PC-9 (cell line): ENCODE results near the gene SNX25. TPM values are rescaled to one million over a fixed set of nuclear protein-coding genes. Genes with fewer than 3 reads are reported as not detected.

ENCODE experiments used
- BruUV-seq: library from RNA; stranded (reverse); fragments of 400-500 nt; replicated peaks from 2 replicates; lab custom pipeline; 2021; lab: Mats Ljungman, UMichigan
- CTCF ChIA-PET: fragments of 300-600 bp; sonication (Branson Sonifier 250); formaldehyde crosslinking; loops from one replicate; lab custom pipeline; 2022; ENCODE audit warnings: antibody characterized with exemption; lab: Charles Lee
- POLR2A ChIA-PET: fragments of 300-600 bp; sonication (Branson Sonifier 250); formaldehyde crosslinking; loops from one replicate; lab custom pipeline; 2022; ENCODE audit warnings: antibody characterized with exemption; ENCODE audit not compliant: unreplicated experiment; lab: Charles Lee
- DNase-seq, 2 experiments: peaks; one replicate each; pipeline versions ENCODE4 v3.0.0 to v3.0.0-alpha.2; 2015 to 2022; ENCODE audit warnings: mixed read lengths in 1 of 2
- H2AFZ ChIP-seq: fragments of 200-600 bp; sonication (generic); 2 replicates; pipeline ENCODE4 v1.8.1; 2017; ENCODE audit warnings: antibody characterized with exemption
- H3F3A ChIP-seq: fragments of 200-600 bp; sonication (generic); 2 replicates; pipeline ENCODE4 v1.8.1; 2017; ENCODE audit warnings: antibody characterized with exemption, mild to moderate bottlenecking, low read depth; ENCODE audit not compliant: insufficient read depth
- H3K27ac ChIP-seq: fragments of 200-600 bp; sonication (generic); 2 replicates; pipeline ENCODE4 v1.6.1; 2016; ENCODE audit warnings: mixed run types
- H3K27me3 ChIP-seq: fragments of 200-600 bp; sonication (generic); 2 replicates; pipeline ENCODE4 v1.6.1; 2016; ENCODE audit warnings: low read depth, mixed run types; ENCODE audit not compliant: insufficient read depth
- H3K36me3 ChIP-seq: fragments of 200-600 bp; sonication (generic); 2 replicates; pipeline ENCODE4 v1.6.1; 2016; ENCODE audit warnings: low read depth, mixed run types
- H3K4me1 ChIP-seq: fragments of 200-600 bp; sonication (generic); replicated peaks from 2 replicates; pipeline ENCODE4 v1.6.1; 2016; ENCODE audit warnings: mixed run types; ENCODE audit not compliant: insufficient read depth
- H3K4me2 ChIP-seq: fragments of 200-600 bp; sonication (generic); 2 replicates; pipeline ENCODE4 v1.6.1; 2017; ENCODE audit warnings: mixed run types
- H3K4me3 ChIP-seq: fragments of 200-600 bp; sonication (generic); 2 replicates; pipeline ENCODE4 v1.6.1; 2016; ENCODE audit warnings: mixed run types
- H3K79me2 ChIP-seq: fragments of 200-600 bp; sonication (generic); 2 replicates; pipeline ENCODE4 v1.6.1; 2017; ENCODE audit warnings: low read depth, mixed run types
- H3K9me2 ChIP-seq: fragments of 200-600 bp; sonication (generic); 2 replicates; pipeline ENCODE4 v1.8.1; 2017; ENCODE audit warnings: mild to moderate bottlenecking; ENCODE audit not compliant: insufficient read depth
- H3K9me3 ChIP-seq: fragments of 200-600 bp; sonication (generic); 2 replicates; pipeline ENCODE4 v1.8.1; 2016; ENCODE audit warnings: low read depth; ENCODE audit not compliant: insufficient read depth
- H4K20me1 ChIP-seq: fragments of 200-600 bp; sonication (generic); 2 replicates; pipeline ENCODE4 v1.8.1; 2017; ENCODE audit not compliant: insufficient read depth
- EZH2 ChIP-seq: fragments of 200-600 bp; sonication (generic); IDR thresholded peaks from 2 replicates; pipeline ENCODE4 v1.8.0; 2017; ENCODE audit warnings: antibody characterized with exemption, low read depth
- intact Hi-C: fragments of 100-400 bp; cut with micrococcal nuclease; formaldehyde crosslinking; loops from one replicate; pipeline ENCODE4 v1.10.0; 2022; ENCODE audit not compliant: unreplicated experiment
- total RNA-seq: library from RNA; stranded (reverse); gene quantifications from 2 replicates; pipeline ENCODE4 v1.2.3, GENCODE V29; 2021
- TF ChIP-seq, protein P1 (sequence below): fragments of 200-600 bp; sonication (generic); conservative IDR thresholded peaks from 2 replicates; pipeline ENCODE4 v1.6.1; 2017; ENCODE audit warnings: mixed run types, antibody characterized with exemption, mild to moderate bottlenecking, moderate library complexity

SNX25 gene
- total RNA-seq, 1 experiment from 2014 or later: 18.0 TPM

DNA sequence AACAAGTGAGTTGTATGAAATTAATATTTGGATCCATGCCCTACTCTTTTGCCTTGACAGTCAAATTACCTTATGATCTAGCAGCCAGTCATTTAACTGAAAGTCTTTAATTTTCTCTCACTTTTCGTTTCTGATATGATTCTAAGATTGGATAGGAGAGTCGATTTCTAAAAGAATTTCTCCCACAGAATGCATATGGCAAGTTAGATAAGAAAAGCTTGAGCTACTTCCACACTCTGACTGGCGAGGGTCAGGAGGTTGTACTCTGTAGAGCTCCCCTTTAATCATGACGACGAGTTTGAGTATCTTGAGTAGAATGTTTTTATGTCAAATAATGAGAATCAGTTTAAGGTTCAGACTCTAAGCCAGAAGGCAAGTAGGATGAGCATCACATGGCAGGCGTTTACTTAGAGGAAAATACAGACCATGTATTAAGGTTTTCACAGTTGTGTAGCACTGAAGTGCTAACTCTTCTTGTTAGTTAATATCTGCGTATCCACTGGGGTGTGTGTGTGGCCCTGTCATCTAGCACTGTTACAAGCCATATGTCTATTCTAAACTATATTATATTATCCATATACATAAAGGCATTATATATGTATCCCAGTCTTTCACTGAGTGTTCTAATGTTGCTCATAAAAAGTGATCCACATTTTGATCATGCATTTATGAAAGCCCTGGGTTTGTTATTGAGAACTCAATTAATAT, 148.5 kb downstream of the SNX25 start:
- no peak overlapping the region for H3K4me3 ChIP-seq
- no peaks in the 10 kb centered on the region for H3K36me3 ChIP-seq
- intact Hi-C loops: loop anchor here (1.0 kb wide), 2 partner anchors 36 to 52 kb away; no protein-coding TSS in a partner anchor
- no peak overlapping the region for H2AFZ ChIP-seq
- peaks cover 18% of the 10 kb centered on the region for H3K4me1 ChIP-seq
- H3K9me3 ChIP-seq: no peaks in the 10 kb centered on the region
- TF ChIP-seq, protein P1, sequence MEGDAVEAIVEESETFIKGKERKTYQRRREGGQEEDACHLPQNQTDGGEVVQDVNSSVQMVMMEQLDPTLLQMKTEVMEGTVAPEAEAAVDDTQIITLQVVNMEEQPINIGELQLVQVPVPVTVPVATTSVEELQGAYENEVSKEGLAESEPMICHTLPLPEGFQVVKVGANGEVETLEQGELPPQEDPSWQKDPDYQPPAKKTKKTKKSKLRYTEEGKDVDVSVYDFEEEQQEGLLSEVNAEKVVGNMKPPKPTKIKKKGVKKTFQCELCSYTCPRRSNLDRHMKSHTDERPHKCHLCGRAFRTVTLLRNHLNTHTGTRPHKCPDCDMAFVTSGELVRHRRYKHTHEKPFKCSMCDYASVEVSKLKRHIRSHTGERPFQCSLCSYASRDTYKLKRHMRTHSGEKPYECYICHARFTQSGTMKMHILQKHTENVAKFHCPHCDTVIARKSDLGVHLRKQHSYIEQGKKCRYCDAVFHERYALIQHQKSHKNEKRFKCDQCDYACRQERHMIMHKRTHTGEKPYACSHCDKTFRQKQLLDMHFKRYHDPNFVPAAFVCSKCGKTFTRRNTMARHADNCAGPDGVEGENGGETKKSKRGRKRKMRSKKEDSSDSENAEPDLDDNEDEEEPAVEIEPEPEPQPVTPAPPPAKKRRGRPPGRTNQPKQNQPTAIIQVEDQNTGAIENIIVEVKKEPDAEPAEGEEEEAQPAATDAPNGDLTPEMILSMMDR: no peak
- no peak for TF ChIP-seq EZH2
- H3K27me3 ChIP-seq: no peaks in the 10 kb centered on the region
- DNase-seq: no peak
- no peaks in the 10 kb centered on the region for H3K79me2 ChIP-seq
- H3K9me2 ChIP-seq: no peaks in the 10 kb centered on the region
- BruUV-seq: no TSS peak
- ChIA-PET CTCF (no interaction called here), POLR2A (no interaction called here)
- H3K27ac ChIP-seq: no peak overlapping the region
- H3F3A ChIP-seq: peaks cover 6% of the 10 kb centered on the region
- H4K20me1 ChIP-seq: no peaks in the 10 kb centered on the region
- no peak overlapping the region for H3K4me2 ChIP-seq

DNA sequence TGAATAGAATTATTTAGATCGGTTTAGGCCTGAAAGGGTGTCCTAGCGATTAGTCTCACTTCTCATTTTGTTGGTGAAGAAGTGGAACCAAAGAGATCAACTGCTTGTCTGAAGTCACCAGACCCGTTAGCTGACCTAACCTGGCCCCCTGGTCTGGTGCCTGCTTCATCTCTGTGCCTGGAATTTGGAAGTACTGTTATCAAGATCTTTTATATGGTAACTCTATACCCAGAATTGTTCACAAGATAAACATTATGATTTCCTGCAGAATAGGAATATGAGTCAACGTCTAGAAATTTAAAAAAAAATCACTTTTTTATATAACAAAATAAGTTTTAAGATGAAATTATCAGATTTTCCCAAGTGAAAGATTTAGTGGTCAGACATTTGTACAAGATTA, 149.1 kb downstream of the SNX25 start:
- peak; percentile 53 to 73 for DNase-seq
- Histone ChIP-seq H3K4me2 (0 out of 2 replicates have a peak overlapping the region, but pooled peaks have one; percentile 3), H3K79me2 (no peaks in the 10 kb centered on the region), H3K36me3 (no peaks in the 10 kb centered on the region), H3K9me3 (no peaks in the 10 kb centered on the region), H2AFZ (no peak overlapping the region), H3F3A (peaks cover 6% of the 10 kb centered on the region), H3K4me3 (no peak overlapping the region), H3K27ac (peak overlapping the region; percentile 53), H4K20me1 (no peaks in the 10 kb centered on the region), H3K9me2 (no peaks in the 10 kb centered on the region), H3K4me1 (peaks cover 18% of the 10 kb centered on the region), H3K27me3 (no peaks in the 10 kb centered on the region)
- TF ChIP-seq, protein P1: no peak
- TF ChIP-seq EZH2: no peak
- intact Hi-C loops: loop anchor here (1.0 kb wide), 2 partner anchors 36 to 52 kb away; no protein-coding TSS in a partner anchor
- ChIA-PET POLR2A (interaction anchor here (0.7 kb wide), 1 partner anchor 203 kb away, joined by 16 read pairs; no protein-coding TSS in a partner anchor), CTCF (interaction anchor here (0.7 kb wide), 1 partner anchor 405 kb away, joined by 5 read pairs; no protein-coding TSS in a partner anchor)
- no TSS peak for BruUV-seq

DNA sequence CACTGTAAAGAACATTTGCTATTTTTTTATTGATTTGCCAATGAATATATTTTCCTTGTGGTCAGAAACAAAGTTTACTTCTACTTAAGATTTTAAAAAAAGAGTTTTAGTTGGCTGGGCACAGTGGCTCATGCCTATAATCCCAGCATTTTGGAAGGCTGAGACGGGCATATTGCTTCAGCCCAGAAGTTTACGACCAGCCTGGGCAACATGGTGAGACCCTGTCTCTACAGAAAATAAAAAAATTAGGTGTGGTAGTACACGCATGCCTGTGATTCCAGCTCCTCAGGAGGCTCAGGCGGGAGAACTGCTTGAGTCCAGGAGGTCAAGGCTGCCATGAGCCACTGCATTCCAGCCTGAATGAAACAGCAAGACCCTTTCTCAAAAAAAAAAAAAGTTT, 149.6 kb downstream of the SNX25 start:
- peak overlapping the region; percentile 53 for H3K27ac ChIP-seq
- no peak for TF ChIP-seq EZH2
- TF ChIP-seq, protein P1: no peak
- no peaks in the 10 kb centered on the region for H3K9me3 ChIP-seq
- H3K36me3 ChIP-seq: no peaks in the 10 kb centered on the region
- no TSS peak for BruUV-seq
- intact Hi-C loops: loop anchor here (1.0 kb wide), 2 partner anchors 35 to 53 kb away; no protein-coding TSS in a partner anchor
- H3K4me3 ChIP-seq: no peak overlapping the region
- no peaks in the 10 kb centered on the region for H3K9me2 ChIP-seq
- H3K27me3 ChIP-seq: no peaks in the 10 kb centered on the region
- POLR2A ChIA-PET: interaction anchor here (0.6 to 0.7 kb wide), 2 partner anchors 25 to 202 kb away, joined by 4 to 16 read pairs; no protein-coding TSS in a partner anchor
- H2AFZ ChIP-seq: no peak overlapping the region
- H3K4me2 ChIP-seq: peak overlapping the region; percentile 3; the same call in 1 of the 2 replicates
- no peaks in the 10 kb centered on the region for H3K79me2 ChIP-seq
- H3K4me1 ChIP-seq: peaks cover 18% of the 10 kb centered on the region
- H3F3A ChIP-seq: peaks cover 6% of the 10 kb centered on the region
- no peaks in the 10 kb centered on the region for H4K20me1 ChIP-seq
- DNase-seq: peak; percentile 37 to 50
- CTCF ChIA-PET: interaction anchor here (0.7 kb wide), 1 partner anchor 406 kb away, joined by 5 read pairs; no protein-coding TSS in a partner anchor
